Measurements from ENCODE around the gene SIGLEC1.

SIGLEC1 gene

GRCh38 chr20:3749087-3749688, 36.8 kb upstream of the SIGLEC1 start:
- H3K4me3 ChIP-seq (ENCODE audit: low read length) = no peak overlapping the region
- peaks cover 5% of the 10 kb centered on the region; the same call in 1 of the 2 replicates for H3K36me3 ChIP-seq (ENCODE audit: control insufficient read depth, low read length)
- no peak overlapping the region for H3K27ac ChIP-seq (ENCODE audit: low read depth, low read length)
- H3F3A ChIP-seq (ENCODE audit: control insufficient read depth, insufficient read depth) = no peaks in the 10 kb centered on the region; the same call in 1 of the 2 replicates
- no peak overlapping the region for H3K4me2 ChIP-seq (ENCODE audit: low read length)
- peaks cover 5% of the 10 kb centered on the region; the same call in 1 of the 2 replicates for H3K27me3 ChIP-seq (ENCODE audit: control insufficient read depth, low read length)
- no peaks in the 10 kb centered on the region for H3K9me2 ChIP-seq (replicated peaks; ENCODE audit: control insufficient read depth, low read length)
- no peaks in the 10 kb centered on the region for H4K20me1 ChIP-seq (ENCODE audit: control insufficient read depth, insufficient read depth, low read depth, low read length)
- H3K4me1 ChIP-seq (ENCODE audit: control insufficient read depth, low read length) = no peaks in the 10 kb centered on the region
- H3K79me2 ChIP-seq (ENCODE audit: control insufficient read depth, low read length) = no peaks in the 10 kb centered on the region
- no peaks in the 10 kb centered on the region for H3K9me3 ChIP-seq (ENCODE audit: control insufficient read depth, insufficient read depth, low read length)
- TF ChIP-seq EZH2phosphoT487 (IDR thresholded peaks at IDR 0.05; ENCODE audit: borderline replicate concordance, low read length) = no peak
- TF ChIP-seq, protein P1, sequence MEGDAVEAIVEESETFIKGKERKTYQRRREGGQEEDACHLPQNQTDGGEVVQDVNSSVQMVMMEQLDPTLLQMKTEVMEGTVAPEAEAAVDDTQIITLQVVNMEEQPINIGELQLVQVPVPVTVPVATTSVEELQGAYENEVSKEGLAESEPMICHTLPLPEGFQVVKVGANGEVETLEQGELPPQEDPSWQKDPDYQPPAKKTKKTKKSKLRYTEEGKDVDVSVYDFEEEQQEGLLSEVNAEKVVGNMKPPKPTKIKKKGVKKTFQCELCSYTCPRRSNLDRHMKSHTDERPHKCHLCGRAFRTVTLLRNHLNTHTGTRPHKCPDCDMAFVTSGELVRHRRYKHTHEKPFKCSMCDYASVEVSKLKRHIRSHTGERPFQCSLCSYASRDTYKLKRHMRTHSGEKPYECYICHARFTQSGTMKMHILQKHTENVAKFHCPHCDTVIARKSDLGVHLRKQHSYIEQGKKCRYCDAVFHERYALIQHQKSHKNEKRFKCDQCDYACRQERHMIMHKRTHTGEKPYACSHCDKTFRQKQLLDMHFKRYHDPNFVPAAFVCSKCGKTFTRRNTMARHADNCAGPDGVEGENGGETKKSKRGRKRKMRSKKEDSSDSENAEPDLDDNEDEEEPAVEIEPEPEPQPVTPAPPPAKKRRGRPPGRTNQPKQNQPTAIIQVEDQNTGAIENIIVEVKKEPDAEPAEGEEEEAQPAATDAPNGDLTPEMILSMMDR (IDR thresholded peaks at IDR 0.05; ENCODE audit: low read depth, low read length, poor library complexity, severe bottlenecking) = no peak

- peaks cover 5% of the 10 kb centered on the region; the same call in 1 of the 2 replicates for H3K36me3 ChIP-seq (ENCODE audit: control insufficient read depth, low read length)
- H3K9me3 ChIP-seq (ENCODE audit: control insufficient read depth, insufficient read depth, low read length) = no peaks in the 10 kb centered on the region
- no peak overlapping the region for H3K4me3 ChIP-seq (ENCODE audit: low read length)
- no peaks in the 10 kb centered on the region for H3K79me2 ChIP-seq (ENCODE audit: control insufficient read depth, low read length)
- no peaks in the 10 kb centered on the region; the same call in 1 of the 2 replicates for H3F3A ChIP-seq (ENCODE audit: control insufficient read depth, insufficient read depth)
- no peak overlapping the region for H3K27ac ChIP-seq (ENCODE audit: low read depth, low read length)
- H3K4me2 ChIP-seq (ENCODE audit: low read length) = no peak overlapping the region
- no peaks in the 10 kb centered on the region for H4K20me1 ChIP-seq (ENCODE audit: control insufficient read depth, insufficient read depth, low read depth, low read length)
- H3K4me1 ChIP-seq (ENCODE audit: control insufficient read depth, low read length) = no peaks in the 10 kb centered on the region
- H3K27me3 ChIP-seq (ENCODE audit: control insufficient read depth, low read length) = peaks cover 7% of the 10 kb centered on the region; the same call in 1 of the 2 replicates
- TF ChIP-seq EZH2phosphoT487 (IDR thresholded peaks at IDR 0.05; ENCODE audit: borderline replicate concordance, low read length) = no peak
- TF ChIP-seq, protein P1 (IDR thresholded peaks at IDR 0.05; ENCODE audit: low read depth, low read length, poor library complexity, severe bottlenecking) = no peak
- no peaks in the 10 kb centered on the region for H3K9me2 ChIP-seq (replicated peaks; ENCODE audit: control insufficient read depth, low read length)
Measured at GRCh38 chr20:3748073-3748472, 35.7 kb upstream of the SIGLEC1 start.

DNA sequence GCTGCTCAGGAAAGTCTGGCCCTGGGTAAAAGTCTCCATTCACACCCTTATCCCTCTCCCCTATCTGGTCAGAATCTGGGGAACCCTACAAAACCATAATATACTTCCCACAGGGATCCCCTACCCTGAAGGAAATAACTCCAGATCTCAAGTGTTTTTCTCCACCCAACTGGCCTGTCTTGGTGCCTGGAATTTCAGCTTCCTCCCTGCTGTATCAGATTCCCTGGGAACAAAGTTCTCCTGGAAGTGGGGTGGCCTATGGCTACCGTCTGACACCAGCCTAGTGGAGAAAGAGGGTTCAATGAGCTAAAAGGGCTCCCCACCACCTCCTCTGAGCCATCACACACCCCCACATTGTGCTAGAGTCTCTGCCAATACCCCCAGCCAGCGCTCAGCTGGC, 35.1 kb upstream of the SIGLEC1 start:
- no peaks in the 10 kb centered on the region for H4K20me1 ChIP-seq (ENCODE audit: control insufficient read depth, insufficient read depth, low read depth, low read length)
- TF ChIP-seq EZH2phosphoT487 (IDR thresholded peaks at IDR 0.05; ENCODE audit: borderline replicate concordance, low read length) = no peak
- TF ChIP-seq, protein P1 (IDR thresholded peaks at IDR 0.05; ENCODE audit: low read depth, low read length, poor library complexity, severe bottlenecking) = no peak

More for the DNA sequence above, 35.1 kb upstream of the SIGLEC1 start:
- Histone ChIP-seq H3K9me2 (replicated peaks; ENCODE audit: control insufficient read depth, low read length) (no peaks in the 10 kb centered on the region), H3K4me3 (ENCODE audit: low read length) (no peak overlapping the region), H3K9me3 (ENCODE audit: control insufficient read depth, insufficient read depth, low read length) (no peaks in the 10 kb centered on the region), H3K4me1 (ENCODE audit: control insufficient read depth, low read length) (no peaks in the 10 kb centered on the region), H3F3A (ENCODE audit: control insufficient read depth, insufficient read depth) (no peaks in the 10 kb centered on the region; the same call in 1 of the 2 replicates), H3K79me2 (ENCODE audit: control insufficient read depth, low read length) (no peaks in the 10 kb centered on the region), H3K27me3 (ENCODE audit: control insufficient read depth, low read length) (peaks cover 7% of the 10 kb centered on the region; the same call in 1 of the 2 replicates), H3K36me3 (ENCODE audit: control insufficient read depth, low read length) (peaks cover 5% of the 10 kb centered on the region; the same call in 1 of the 2 replicates), H3K4me2 (ENCODE audit: low read length) (no peak overlapping the region), H3K27ac (ENCODE audit: low read depth, low read length) (no peak overlapping the region)
